A549 treated with Mapracorat at 1 μM for 4 hours (cell line): ENCODE measurements around the gene RGS10. TPM values are rescaled to one million over a fixed set of nuclear protein-coding genes. Genes with fewer than 3 reads are reported as not detected.

Experiments used
- total RNA-seq: library from RNA; stranded (reverse); fragments of 200-300 nt; extraction: Qiagen RNA extraction; gene quantifications from 5 replicates; pipeline ENCODE4 v1.2.3, GENCODE V29; 2022

Gene RGS10, protein sequence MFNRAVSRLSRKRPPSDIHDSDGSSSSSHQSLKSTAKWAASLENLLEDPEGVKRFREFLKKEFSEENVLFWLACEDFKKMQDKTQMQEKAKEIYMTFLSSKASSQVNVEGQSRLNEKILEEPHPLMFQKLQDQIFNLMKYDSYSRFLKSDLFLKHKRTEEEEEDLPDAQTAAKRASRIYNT
- total RNA-seq = 47.9 to 59.5 TPM (median 49.2 TPM) in 5 replicates

GRCh38 chr10:119542357-119542987 is at the start of gene RGS10:
Gene RGS10 (minus strand): TSS chr10:119542719. CDS start chr10:119542638, 81 bp downstream.

Other genes starting within 250 kb of the RGS10 start
- gene TIAL1, start 54.2 kb upstream of the RGS10 start, total RNA-seq = 84.5 to 102 TPM (median 89.6 TPM) in 5 replicates
- 198 to 246 TPM (median 241 TPM) in 5 replicates for gene BAG3, start 108.7 kb upstream of the RGS10 start, total RNA-seq
- 8.4 to 11.4 TPM (median 9.9 TPM) in 5 replicates for gene INPP5F, start 183.3 kb upstream of the RGS10 start, total RNA-seq